Measurements from ENCODE around the gene CREB5.
"Not testable (repeated sequence)": the region's sequence is repeated elsewhere in the genome, so short reads cannot be mapped to it uniquely, and the experiment has no call there.

The CREB5 gene

GRCh38 chr7:28395831-28396230 is 16.5 kb upstream of the CREB5 start:
- Histone ChIP-seq H3K36me3 (ENCODE audit: control insufficient read depth, insufficient read depth, low read length) (no peaks in the 10 kb centered on the region), H3K27me3 (replicated peaks; ENCODE audit: control insufficient read depth, insufficient read depth, low read length) (no peaks in the 10 kb centered on the region), H3K4me3 (replicated peaks; ENCODE audit: low read depth, low read length) (no peak overlapping the region)
- no peak for TF ChIP-seq CTCF (IDR thresholded peaks at IDR 0.05; ENCODE audit: insufficient read depth, low read length, poor library complexity, severe bottlenecking)
- DNase-seq (ENCODE audit: extremely low read depth, insufficient read length) = no peak

- Histone ChIP-seq H3K27me3 (replicated peaks; ENCODE audit: control insufficient read depth, insufficient read depth, low read length) (no peaks in the 10 kb centered on the region), H3K36me3 (ENCODE audit: control insufficient read depth, insufficient read depth, low read length) (no peaks in the 10 kb centered on the region), H3K4me3 (replicated peaks; ENCODE audit: low read depth, low read length) (no peak overlapping the region)
- no peak for TF ChIP-seq CTCF (IDR thresholded peaks at IDR 0.05; ENCODE audit: insufficient read depth, low read length, poor library complexity, severe bottlenecking)
- DNase-seq (ENCODE audit: extremely low read depth, insufficient read length) = no peak
Measured at GRCh38 chr7:28397141-28397540, 15.2 kb upstream of the CREB5 start.

- Histone ChIP-seq H3K4me3 (replicated peaks; ENCODE audit: low read depth, low read length) (no peak overlapping the region), H3K27me3 (replicated peaks; ENCODE audit: control insufficient read depth, insufficient read depth, low read length) (no peaks in the 10 kb centered on the region), H3K36me3 (ENCODE audit: control insufficient read depth, insufficient read depth, low read length) (no peaks in the 10 kb centered on the region)
- DNase-seq (ENCODE audit: extremely low read depth, insufficient read length) = no peak
- TF ChIP-seq CTCF (IDR thresholded peaks at IDR 0.05; ENCODE audit: insufficient read depth, low read length, poor library complexity, severe bottlenecking) = no peak
Measured at GRCh38 chr7:28400838-28401360, 11.4 kb upstream of the CREB5 start.

- not testable (repeated sequence) for H3K27me3 ChIP-seq (replicated peaks; ENCODE audit: control insufficient read depth, insufficient read depth, low read length); H3K36me3 ChIP-seq (ENCODE audit: control insufficient read depth, insufficient read depth, low read length); H3K4me3 ChIP-seq (replicated peaks; ENCODE audit: low read depth, low read length); DNase-seq (ENCODE audit: extremely low read depth, insufficient read length)
Measured at GRCh38 chr7:28401567-28401966, 10.8 kb upstream of the CREB5 start.

GRCh38 chr7:28405662-28406061 is 6.7 kb upstream of the CREB5 start:
- H3K36me3 ChIP-seq (ENCODE audit: control insufficient read depth, insufficient read depth, low read length) = no peaks in the 10 kb centered on the region
- TF ChIP-seq CTCF (IDR thresholded peaks at IDR 0.05; ENCODE audit: insufficient read depth, low read length, poor library complexity, severe bottlenecking) = no peak
- DNase-seq (ENCODE audit: extremely low read depth, insufficient read length) = no peak
- peaks cover 1% of the 10 kb centered on the region; the same call in 1 of the 2 replicates for H3K27me3 ChIP-seq (replicated peaks; ENCODE audit: control insufficient read depth, insufficient read depth, low read length)
- no peak overlapping the region for H3K4me3 ChIP-seq (replicated peaks; ENCODE audit: low read depth, low read length)

- H3K27me3 ChIP-seq (replicated peaks; ENCODE audit: control insufficient read depth, insufficient read depth, low read length) = peaks cover 1% of the 10 kb centered on the region; the same call in 1 of the 2 replicates
- no peaks in the 10 kb centered on the region for H3K36me3 ChIP-seq (ENCODE audit: control insufficient read depth, insufficient read depth, low read length)
- no peak for DNase-seq (ENCODE audit: extremely low read depth, insufficient read length)
- H3K4me3 ChIP-seq (replicated peaks; ENCODE audit: low read depth, low read length) = no peak overlapping the region
- no peak for TF ChIP-seq CTCF (IDR thresholded peaks at IDR 0.05; ENCODE audit: insufficient read depth, low read length, poor library complexity, severe bottlenecking)
Measured at GRCh38 chr7:28406192-28406591, 6.1 kb upstream of the CREB5 start.

Measured in GM06990 (cell line).